Measurements from ENCODE around the gene MAST4.

GRCh38 chr5:67033880-67034651 is 437.9 kb downstream of the MAST4 start:
- TF ChIP-seq CTCF (IDR thresholded peaks at IDR 0.05; ENCODE audit: low read depth, low read length), result no peak
- TF ChIP-seq EZH2phosphoT487 (IDR thresholded peaks at IDR 0.05; ENCODE audit: low read depth), result no peak

Measured in OCI-LY3 (cell line).